Endothelial cell of umbilical vein (primary cell): ENCODE results near the gene TRPC6. TPM values are rescaled to one million over a fixed set of nuclear protein-coding genes. Genes with fewer than 3 reads are reported as not detected.

ENCODE experiments used
- BruUV-seq: library from RNA; stranded (reverse); fragments of 400-500 nt; replicated peaks from 2 replicates; lab custom pipeline; 2021; lab: Mats Ljungman, UMichigan
- CTCF ChIA-PET: fragments of 300-600, 350-600 bp; sonication (Branson Sonifier 250); formaldehyde crosslinking; loops from one replicate; lab custom pipeline; 2021; ENCODE audit warnings: antibody characterized with exemption, inconsistent platforms; lab: Charles Lee
- POLR2A ChIA-PET: fragments of 300-600, 350-600 bp; sonication (Branson Sonifier 250); formaldehyde crosslinking; loops from one replicate; lab custom pipeline; 2021; ENCODE audit warnings: antibody characterized with exemption, inconsistent platforms; lab: Charles Lee
- DNase-seq: peaks from one replicate; pipeline ENCODE4 v3.0.0-alpha.2; 2011; ENCODE audit warnings: low read depth, low spot score
- FAIRE-seq: peaks from 2 replicates; lab custom pipeline; 2011; peaks lifted over from hg19 to GRCh38; lab: Jason Lieb, UNC
- H2AFZ ChIP-seq: 2 replicates; pipeline ENCODE4 v1.6.0; 2012; ENCODE audit warnings: low read depth, low read length, control low read depth, inconsistent platforms
- H3K27ac ChIP-seq: 2 replicates; pipeline ENCODE4 v1.5.1; 2011; ENCODE audit warnings: low read depth, mild to moderate bottlenecking, control low read depth, low read length, moderate library complexity; ENCODE audit not compliant: insufficient read depth
- H3K27me3 ChIP-seq, 2 experiments: 2 replicates each; pipeline versions ENCODE4 v1.6.0 to v1.6.1; 2011; ENCODE audit warnings: low read length in 2 of 2, mixed read lengths in 1 of 2; ENCODE audit not compliant: control insufficient read depth in 2 of 2, insufficient read depth in 2 of 2
- H3K36me3 ChIP-seq, 2 experiments: 2 replicates in 1 of 2; 3 replicates in 1 of 2; pipeline ENCODE4 v1.5.1; 2011; ENCODE audit warnings: low read length in 2 of 2, mild to moderate bottlenecking in 1 of 2, moderate library complexity in 1 of 2; ENCODE audit not compliant: control insufficient read depth in 2 of 2, insufficient read depth in 2 of 2; ENCODE audit errors: extremely low read depth in 1 of 2
- H3K4me1 ChIP-seq: 3 replicates; pipeline ENCODE4 v1.5.1; 2011; ENCODE audit warnings: mild to moderate bottlenecking, low read length; ENCODE audit not compliant: control insufficient read depth, insufficient read depth; ENCODE audit errors: extremely low read depth
- H3K4me2 ChIP-seq: 2 replicates; pipeline ENCODE4 v1.6.1; 2011; ENCODE audit warnings: low read length, control low read depth, mixed read lengths; ENCODE audit not compliant: insufficient read depth
- H3K4me3 ChIP-seq, 3 experiments: fragments of 200-600 bp in 1 of 3; sonication (generic), shearing (Covaris generic) in 1 of 3; replicated peaks in 1 of 3; 2 replicates each; pipeline ENCODE4 v1.5.1; 2011 to 2016; ENCODE audit warnings: control low read depth in 3 of 3, low read length in 3 of 3, mild to moderate bottlenecking in 2 of 3, inconsistent platforms in 1 of 3, low read depth in 1 of 3, moderate library complexity in 1 of 3; ENCODE audit not compliant: insufficient read depth in 1 of 3
- H3K79me2 ChIP-seq: 2 replicates; pipeline ENCODE4 v1.6.0; 2012; ENCODE audit warnings: low read length, inconsistent platforms; ENCODE audit not compliant: control insufficient read depth, insufficient read depth
- H3K9ac ChIP-seq: replicated peaks from 2 replicates; pipeline ENCODE3; 2011; ENCODE audit warnings: low read length, control low read depth; ENCODE audit not compliant: insufficient read depth; ENCODE audit errors: extremely low read depth
- H3K9me1 ChIP-seq: replicated peaks from 3 replicates; pipeline ENCODE4 v1.6.0; 2011; ENCODE audit warnings: mild to moderate bottlenecking, low read length; ENCODE audit not compliant: control insufficient read depth, insufficient read depth; ENCODE audit errors: extremely low read depth
- H3K9me3 ChIP-seq: replicated peaks from 2 replicates; pipeline ENCODE4 v1.5.1; 2012; ENCODE audit warnings: low read length, inconsistent platforms; ENCODE audit not compliant: control insufficient read depth, insufficient read depth
- H4K20me1 ChIP-seq: replicated peaks from 2 replicates; pipeline ENCODE3; 2011; ENCODE audit warnings: mild to moderate bottlenecking, low read length; ENCODE audit not compliant: control insufficient read depth, insufficient read depth; ENCODE audit errors: extremely low read depth
- CTCF ChIP-seq, 2 donors: IDR thresholded peaks; 1 replicate in 1 of 2; 2 replicates in 1 of 2; pipeline ENCODE4 v1.5.1; 2011; ENCODE audit warnings: low read length in 2 of 2, mild to moderate bottlenecking in 2 of 2, moderate library complexity in 2 of 2, control low read depth in 1 of 2, inconsistent platforms in 1 of 2, low read depth in 1 of 2; ENCODE audit not compliant: insufficient read depth in 1 of 2; ENCODE audit errors: extremely low read depth in 1 of 2
- EZH2 ChIP-seq: IDR thresholded peaks from 2 replicates; pipeline ENCODE4 v1.6.1; 2012; ENCODE audit warnings: borderline replicate concordance, low read depth, mild to moderate bottlenecking, moderate library complexity, low read length, inconsistent platforms; ENCODE audit not compliant: severe bottlenecking
- FOS ChIP-seq: IDR thresholded peaks from 2 replicates; pipeline ENCODE4 v1.6.1; 2011; ENCODE audit warnings: mild to moderate bottlenecking, low read length, moderate library complexity, borderline replicate concordance; ENCODE audit not compliant: insufficient read depth
- GATA2 ChIP-seq: IDR thresholded peaks from 2 replicates; pipeline ENCODE4 v1.7.0; 2011; ENCODE audit warnings: low read depth, mild to moderate bottlenecking, moderate library complexity, mixed read lengths, low read length; ENCODE audit not compliant: insufficient read length, insufficient read depth
- JUN ChIP-seq: IDR thresholded peaks from 2 replicates; pipeline ENCODE4 v1.6.1; 2011; ENCODE audit warnings: borderline replicate concordance, low read depth; ENCODE audit not compliant: insufficient read length, insufficient read depth
- MAX ChIP-seq: IDR thresholded peaks from 2 replicates; pipeline ENCODE4 v1.6.1; 2011; ENCODE audit not compliant: insufficient read depth, insufficient read length
- MYC ChIP-seq: IDR thresholded peaks from one replicate; pipeline ENCODE4 v1.6.1; 2011; ENCODE audit warnings: mild to moderate bottlenecking, low read depth, low read length
- POLR2A ChIP-seq: IDR thresholded peaks from 2 replicates; pipeline ENCODE4 v1.6.1; 2012; ENCODE audit warnings: low read depth, mild to moderate bottlenecking, control low read depth, low read length
- POLR2AphosphoS5 ChIP-seq: IDR thresholded peaks from 2 replicates; pipeline ENCODE4 v1.6.1; 2012; ENCODE audit warnings: low read depth, mild to moderate bottlenecking, control low read depth, low read length, moderate library complexity; ENCODE audit not compliant: insufficient read depth
- dilution Hi-C: fragments of 300-500 bp; cut with MboI; formaldehyde crosslinking; loops from one replicate; pipeline ENCODE4 v1.15.0; 2019; ENCODE audit warnings: low sequenced_read_pairs; ENCODE audit not compliant: extremely low pct_ligation_motif_present
- intact Hi-C: fragments of 100-400 bp; cut with micrococcal nuclease; formaldehyde crosslinking; loops from one replicate; pipeline ENCODE4 v1.10.0; 2022
- polyA plus RNA-seq, 4 experiments: library from polyadenylated mRNA; depleted of rRNA in 3 of 4; stranded (reverse) in 3 of 4; unstranded in 1 of 4; fragments of >200 nt; gene quantifications; 2 replicates each; pipeline versions ENCODE4 v1.2.1 to v1.2.3, GENCODE V29; 2011 to 2012; ENCODE audit warnings: missing spikeins in 1 of 4
- total RNA-seq: library from RNA; stranded (reverse); gene quantifications from 2 replicates; pipeline ENCODE4 v1.2.3, GENCODE V29; 2021

Gene TRPC6
- total and polyA plus RNA-seq, 2 donors (not counting 3 experiments of a cell fraction or from before 2014, with no cell fraction given): not detected

GRCh38 chr11:101429703-101430540, 153.9 kb downstream of the TRPC6 start:
- no peaks in the 10 kb centered on the region for H3K36me3 ChIP-seq
- no peaks in the 10 kb centered on the region for H4K20me1 ChIP-seq
- no peak overlapping the region for H3K9ac ChIP-seq
- no peaks in the 10 kb centered on the region for H3K9me1 ChIP-seq
- CTCF ChIA-PET: no interaction called here
- H3K9me3 ChIP-seq: no peaks in the 10 kb centered on the region
- TF ChIP-seq JUN: no peak
- TF ChIP-seq EZH2: no peak
- TF ChIP-seq MAX: no peak
- no peak for TF ChIP-seq POLR2A
- no peak for TF ChIP-seq POLR2AphosphoS5
- TF ChIP-seq FOS: no peak
- no peak for TF ChIP-seq CTCF (IDR thresholded peaks at IDR 0.05; ENCODE audit: extremely low read depth in 1 of 2, insufficient read depth in 1 of 2, low read depth in 1 of 2, low read length in 2 of 2)
- TF ChIP-seq GATA2: no peak
- no peak for TF ChIP-seq MYC
- FAIRE-seq: no peak
- no peak overlapping the region for H3K4me3 ChIP-seq
- no TSS peak for BruUV-seq
- intact Hi-C loops: loop anchor here (2.0 kb wide), 1 partner anchor 419 kb away; no protein-coding TSS in a partner anchor
- no peaks in the 10 kb centered on the region for H3K79me2 ChIP-seq
- no peak overlapping the region for H3K27ac ChIP-seq
- no peak for DNase-seq
- dilution Hi-C loops: no loop called here
- POLR2A ChIA-PET: no interaction called here
- no peak overlapping the region for H2AFZ ChIP-seq
- no peaks in the 10 kb centered on the region for H3K4me1 ChIP-seq
- H3K4me2 ChIP-seq: no peak overlapping the region
- no peaks in the 10 kb centered on the region for H3K27me3 ChIP-seq
